ENCODE results near the gene MOV10.

Gene MOV10

GRCh38 chr1:112702067-112702395, 27.6 kb downstream of the MOV10 start:
- H3K4me1 ChIP-seq = peaks cover 52% of the 10 kb centered on the region
- no peaks in the 10 kb centered on the region for H3K27me3 ChIP-seq

GRCh38 chr1:112702420-112703261, 28.2 kb downstream of the MOV10 start:
- H3K9me3 ChIP-seq = no peaks in the 10 kb centered on the region
- TF ChIP-seq CTCF (IDR thresholded peaks at IDR 0.05; ENCODE audit: low read depth, low read length) = no peak
- DNase-seq = no peak
- H3K27me3 ChIP-seq = no peaks in the 10 kb centered on the region
- peaks cover 52% of the 10 kb centered on the region for H3K4me1 ChIP-seq
- peaks cover 14% of the 10 kb centered on the region for H3K36me3 ChIP-seq
- H3K4me3 ChIP-seq (ENCODE audit: low read depth, low read length) = no peak overlapping the region

More at GRCh38 chr1:112702067-112702395, 27.6 kb downstream of the MOV10 start:
- no peak overlapping the region for H3K4me3 ChIP-seq (ENCODE audit: low read depth, low read length)
- peaks cover 14% of the 10 kb centered on the region for H3K36me3 ChIP-seq
- no peak for TF ChIP-seq CTCF (IDR thresholded peaks at IDR 0.05; ENCODE audit: low read depth, low read length)
- no peaks in the 10 kb centered on the region for H3K9me3 ChIP-seq
- no peak for DNase-seq

- no peak for DNase-seq
- no peak for TF ChIP-seq CTCF (IDR thresholded peaks at IDR 0.05; ENCODE audit: low read depth, low read length)
- Histone ChIP-seq H3K36me3 (peaks cover 14% of the 10 kb centered on the region), H3K4me1 (peaks cover 45% of the 10 kb centered on the region), H3K27me3 (no peaks in the 10 kb centered on the region), H3K4me3 (ENCODE audit: low read depth, low read length) (no peak overlapping the region), H3K9me3 (no peaks in the 10 kb centered on the region)
These were observed 29.2 kb downstream of the MOV10 start for GRCh38 chr1:112703706-112704105.

GRCh38 chr1:112704391-112704933, 30.0 kb downstream of the MOV10 start:
- Histone ChIP-seq H3K36me3 (peaks cover 11% of the 10 kb centered on the region), H3K27me3 (no peaks in the 10 kb centered on the region), H3K4me1 (peaks cover 38% of the 10 kb centered on the region), H3K9me3 (no peaks in the 10 kb centered on the region), H3K4me3 (ENCODE audit: low read depth, low read length) (peak overlapping the region; percentile 29)
- no peak for TF ChIP-seq CTCF (IDR thresholded peaks at IDR 0.05; ENCODE audit: low read depth, low read length)
- DNase-seq = no peak

GRCh38 chr1:112704934-112705627, 30.6 kb downstream of the MOV10 start:
- Histone ChIP-seq H3K9me3 (no peaks in the 10 kb centered on the region), H3K4me1 (peaks cover 32% of the 10 kb centered on the region), H3K4me3 (ENCODE audit: low read depth, low read length) (peak overlapping the region; percentile 29), H3K36me3 (peaks cover 5% of the 10 kb centered on the region; the same call in 1 of the 2 replicates), H3K27me3 (no peaks in the 10 kb centered on the region)
- no peak for TF ChIP-seq CTCF (IDR thresholded peaks at IDR 0.05; ENCODE audit: low read depth, low read length)
- peak; percentile 73 for DNase-seq
